WERI-Rb-1 (cell line): ENCODE measurements around the gene MYOD1.

Experiments
- DNase-seq: peaks from one replicate; pipeline ENCODE4 v3.0.0-alpha.2; 2020
- H3K27ac ChIP-seq: fragments of 250-450 bp; sonication (Bioruptor Pico); 2 replicates; pipeline ENCODE4 v1.5.1; 2020; ENCODE audit warnings: mild to moderate bottlenecking, moderate library complexity
- H3K27me3 ChIP-seq: fragments of 250-450 bp; sonication (Bioruptor Pico); 2 replicates; pipeline ENCODE4 v1.5.1; 2021; ENCODE audit warnings: mild to moderate bottlenecking, low read depth, moderate library complexity; ENCODE audit not compliant: insufficient read depth, severe bottlenecking
- H3K36me3 ChIP-seq: fragments of 250-450 bp; sonication (Bioruptor Pico); 2 replicates; pipeline ENCODE4 v1.5.1; 2020; ENCODE audit warnings: mild to moderate bottlenecking, moderate library complexity
- H3K4me3 ChIP-seq: 2 replicates; pipeline ENCODE4 v1.5.1; 2011; ENCODE audit warnings: low read depth, mild to moderate bottlenecking, control low read depth, low read length
- H3K9me3 ChIP-seq: fragments of 250-450 bp; sonication (Bioruptor Pico); 2 replicates; pipeline ENCODE4 v1.5.1; 2021; ENCODE audit warnings: mild to moderate bottlenecking, moderate library complexity; ENCODE audit not compliant: severe bottlenecking
- CTCF ChIP-seq: IDR thresholded peaks from 2 replicates; pipeline ENCODE4 v1.5.1; 2011; ENCODE audit warnings: low read depth, mild to moderate bottlenecking, control low read depth, inconsistent platforms, low read length

MYOD1 gene

GRCh38 chr11:17769218-17769617 is 49.8 kb downstream of the MYOD1 start:
- Histone ChIP-seq H3K4me3 (no peak overlapping the region), H3K27ac (no peak overlapping the region), H3K9me3 (no peaks in the 10 kb centered on the region), H3K27me3 (no peaks in the 10 kb centered on the region), H3K36me3 (peaks cover 33% of the 10 kb centered on the region)
- TF ChIP-seq CTCF = no peak
- no peak for DNase-seq

GRCh38 chr11:17770048-17770652 is 50.8 kb downstream of the MYOD1 start:
- no peaks in the 10 kb centered on the region for H3K27me3 ChIP-seq
- no peak overlapping the region for H3K27ac ChIP-seq
- TF ChIP-seq CTCF = peak; percentile 62
- no peaks in the 10 kb centered on the region for H3K9me3 ChIP-seq
- peaks cover 31% of the 10 kb centered on the region for H3K36me3 ChIP-seq
- DNase-seq = peak; percentile 48
- no peak overlapping the region for H3K4me3 ChIP-seq

- Histone ChIP-seq H3K9me3 (no peaks in the 10 kb centered on the region), H3K4me3 (no peak overlapping the region), H3K27me3 (no peaks in the 10 kb centered on the region), H3K27ac (no peak overlapping the region), H3K36me3 (peaks cover 29% of the 10 kb centered on the region)
- no peak for DNase-seq
- TF ChIP-seq CTCF = no peak
Observed at GRCh38 chr11:17770917-17771316, 51.5 kb downstream of the MYOD1 start.

- TF ChIP-seq CTCF = no peak
- Histone ChIP-seq H3K36me3 (peaks cover 29% of the 10 kb centered on the region), H3K4me3 (no peak overlapping the region), H3K9me3 (no peaks in the 10 kb centered on the region), H3K27ac (no peak overlapping the region), H3K27me3 (no peaks in the 10 kb centered on the region)
- no peak for DNase-seq
Observed at GRCh38 chr11:17771415-17771814, 52.0 kb downstream of the MYOD1 start.
